ENCODE data around the gene TNFSF13B.
"Not testable (repeated sequence)": the region's sequence is repeated elsewhere in the genome, so short reads cannot be mapped to it uniquely, and the experiment has no call there.

Gene TNFSF13B

GRCh38 chr13:108276060-108276459 is 6.5 kb downstream of the TNFSF13B start:
- no peak overlapping the region for H3K27ac ChIP-seq
- H3K4me3 ChIP-seq, result no peak overlapping the region

GRCh38 chr13:108278466-108278865 is 8.9 kb downstream of the TNFSF13B start:
- H3K4me3 ChIP-seq, result no peak overlapping the region

DNA sequence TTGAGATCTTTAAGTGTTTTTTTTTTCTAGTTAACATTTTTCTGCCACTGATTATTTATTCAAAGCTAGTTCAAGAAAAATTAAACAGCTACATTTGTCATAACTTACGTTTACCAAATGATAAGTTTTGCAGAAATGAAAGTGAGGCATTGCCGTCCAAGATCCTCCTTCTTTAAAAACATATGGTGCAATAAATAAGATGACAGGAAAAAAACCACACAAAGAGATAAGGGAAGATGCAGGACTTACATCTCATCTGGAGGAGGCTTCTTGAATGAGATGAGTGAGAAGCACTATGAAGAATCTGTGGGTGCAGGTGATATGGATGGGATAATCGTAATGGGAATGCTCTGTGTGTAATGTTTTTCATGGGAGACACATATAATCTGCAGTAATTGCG is 12.4 kb downstream of the TNFSF13B start:
- no peak overlapping the region for H3K4me3 ChIP-seq
- H3K27ac ChIP-seq, result no peak overlapping the region

More at GRCh38 chr13:108278466-108278865, 8.9 kb downstream of the TNFSF13B start:
- no peak overlapping the region for H3K27ac ChIP-seq

DNA sequence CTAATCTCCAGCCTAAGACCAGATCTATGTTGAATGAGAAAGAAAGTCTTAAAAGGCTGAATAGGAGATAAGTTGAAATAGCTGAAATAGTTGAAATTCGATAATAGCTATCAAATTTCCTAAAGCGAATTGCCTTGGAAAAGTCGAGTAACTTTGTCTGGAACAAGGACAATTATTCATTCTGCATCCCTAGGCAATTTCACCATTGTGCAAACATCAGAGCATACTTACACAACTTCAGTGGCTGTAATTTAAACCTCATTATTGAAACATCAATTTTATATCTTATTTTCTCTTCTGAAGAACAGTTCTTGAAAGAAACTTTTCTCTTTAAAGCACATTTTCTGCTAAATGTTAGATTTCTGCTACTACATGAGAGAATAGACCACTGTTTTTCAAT is 13.6 kb downstream of the TNFSF13B start:
- H3K27ac ChIP-seq, result no peak overlapping the region
- H3K4me3 ChIP-seq, result no peak overlapping the region

DNA sequence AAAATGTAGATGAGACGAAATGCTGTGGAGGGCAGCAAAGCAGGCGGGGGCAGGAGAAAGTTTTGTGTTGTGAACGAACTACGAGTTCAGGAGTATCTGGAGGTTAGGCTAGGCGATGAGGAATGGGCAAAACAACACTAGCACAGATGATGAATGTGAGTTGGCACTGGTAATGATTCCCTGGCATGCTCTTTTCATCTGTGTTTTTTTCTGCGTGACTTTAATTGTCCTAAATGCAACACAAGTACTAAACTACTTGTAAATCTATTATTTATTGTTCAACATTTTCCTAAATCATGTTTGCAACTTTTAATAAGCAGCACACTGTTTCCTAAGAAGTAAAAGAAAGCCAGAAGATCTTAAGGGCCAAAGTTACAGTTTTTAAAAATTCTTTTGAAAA is 19.2 kb downstream of the TNFSF13B start:
- H3K4me3 ChIP-seq, result no peak overlapping the region
- H3K27ac ChIP-seq, result no peak overlapping the region

GRCh38 chr13:108289819-108290218 is 20.3 kb downstream of the TNFSF13B start:
- H3K27ac ChIP-seq, result no peak overlapping the region
- no peak overlapping the region for H3K4me3 ChIP-seq

DNA sequence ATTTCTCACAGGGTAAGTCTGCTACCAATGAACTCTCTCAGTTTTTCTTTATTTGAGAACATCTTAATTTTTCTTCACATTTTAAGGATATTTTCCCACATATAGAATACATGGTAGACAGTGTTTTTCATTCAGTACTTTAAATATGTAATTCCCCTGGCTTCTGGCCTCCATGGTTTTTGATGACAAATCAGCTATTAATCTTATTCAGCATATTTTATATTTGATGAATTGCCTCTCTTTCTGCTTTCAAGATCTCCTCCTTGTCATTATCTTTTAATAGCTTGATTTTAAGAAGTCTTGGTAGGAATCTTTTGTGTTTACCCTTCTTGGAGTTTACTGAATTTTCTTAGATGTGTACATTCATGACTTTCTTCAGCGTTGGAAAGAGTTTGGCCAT is 27.6 kb downstream of the TNFSF13B start:
- Histone ChIP-seq H3K4me3 (no peak overlapping the region), H3K27ac (no peak overlapping the region)

DNA sequence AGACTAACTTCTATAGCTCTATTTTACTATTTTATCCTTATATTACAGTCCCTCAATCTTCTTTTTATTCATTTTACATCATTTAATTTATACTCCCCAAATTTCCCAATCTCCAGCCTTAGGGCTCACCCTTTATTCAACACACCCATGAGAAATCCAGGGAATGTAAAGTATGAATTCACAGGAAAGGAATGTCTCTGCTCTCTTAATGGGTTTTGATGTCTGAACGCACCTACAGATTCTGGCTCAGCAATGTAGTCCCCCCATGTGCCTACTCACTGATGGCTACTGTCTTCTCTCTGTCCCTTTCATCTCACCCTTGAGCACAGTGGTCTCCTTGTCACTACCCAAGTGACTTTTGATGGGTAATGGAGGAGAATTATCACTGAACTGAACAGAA is 32.8 kb downstream of the TNFSF13B start:
- no peak overlapping the region for H3K27ac ChIP-seq

DNA sequence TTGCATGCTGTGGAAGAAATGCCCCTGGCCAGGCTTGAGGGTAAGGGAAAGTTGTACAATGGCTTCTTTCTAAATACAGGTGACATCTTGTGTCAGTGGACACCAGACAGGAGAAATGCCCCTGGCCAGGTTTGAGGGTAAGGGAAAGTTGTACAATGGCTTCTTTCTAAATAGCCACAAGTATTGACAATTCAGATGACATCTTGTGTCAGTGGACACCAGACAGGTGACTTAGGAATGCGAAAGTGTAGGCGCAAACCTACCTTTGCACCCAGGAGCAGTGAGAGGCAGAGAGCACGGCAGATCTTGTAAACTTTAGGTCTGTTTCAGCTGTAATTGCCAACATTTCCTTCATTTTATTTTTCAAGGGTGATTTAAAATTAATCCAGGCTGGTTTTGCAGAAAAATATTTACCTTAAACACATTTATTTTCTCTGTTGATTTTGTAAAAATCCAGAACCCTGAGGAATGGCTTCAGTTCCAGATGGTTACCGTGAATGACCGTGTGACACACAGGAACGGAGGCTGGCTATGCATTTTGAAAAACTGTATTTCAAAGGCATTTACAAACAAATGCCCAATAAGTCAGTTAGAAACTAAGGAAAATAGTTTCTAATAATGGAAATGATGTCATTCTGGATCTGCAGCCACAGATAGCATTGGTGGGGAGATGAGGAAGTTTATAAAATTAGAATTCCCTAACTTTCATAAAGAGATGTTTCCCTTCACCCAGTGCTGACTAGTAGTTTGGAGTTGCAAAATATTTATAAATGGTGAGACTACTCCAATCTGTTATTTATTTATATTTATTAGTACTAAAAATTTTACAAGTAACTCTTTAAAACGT is 34.9 kb downstream of the TNFSF13B start:
- no peak overlapping the region for H3K4me3 ChIP-seq

More for the DNA sequence above, 32.8 kb downstream of the TNFSF13B start:
- no peak overlapping the region for H3K4me3 ChIP-seq

GRCh38 chr13:108305655-108306054 is 36.1 kb downstream of the TNFSF13B start:
- H3K4me3 ChIP-seq, result no peak overlapping the region

More for the DNA sequence above, 34.9 kb downstream of the TNFSF13B start:
- no peak overlapping the region for H3K27ac ChIP-seq

DNA sequence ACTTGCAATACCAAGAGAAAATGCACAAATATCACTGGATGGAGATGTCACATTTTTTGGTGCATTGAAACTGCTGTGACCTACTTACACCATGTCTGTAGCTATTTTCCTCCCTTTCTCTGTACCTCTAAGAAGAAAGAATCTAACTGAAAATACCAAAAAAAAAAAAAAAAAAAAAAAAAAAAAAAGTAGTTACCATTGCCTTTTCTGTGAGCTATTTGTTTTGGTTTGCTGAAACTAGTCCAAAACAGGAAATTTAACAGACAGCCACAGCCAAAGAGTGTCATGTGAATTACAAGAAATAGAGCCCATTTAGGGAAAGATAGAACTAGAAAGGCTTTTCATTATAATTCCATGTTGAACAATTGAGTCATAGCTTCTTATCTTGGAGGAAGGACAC is 37.3 kb downstream of the TNFSF13B start:
- Histone ChIP-seq H3K4me3 (no peak overlapping the region), H3K27ac (no peak overlapping the region)

More at GRCh38 chr13:108305655-108306054, 36.1 kb downstream of the TNFSF13B start:
- H3K27ac ChIP-seq, result no peak overlapping the region

- H3K4me3 ChIP-seq, H3K27ac ChIP-seq: not testable (repeated sequence)
Measured at GRCh38 chr13:108311596-108311995, 42.1 kb downstream of the TNFSF13B start.

GRCh38 chr13:108313382-108313781 is 43.9 kb downstream of the TNFSF13B start:
- no peak overlapping the region for H3K4me3 ChIP-seq
- no peak overlapping the region for H3K27ac ChIP-seq

GRCh38 chr13:108315273-108315672 is 45.8 kb downstream of the TNFSF13B start:
- no peak overlapping the region for H3K27ac ChIP-seq

GRCh38 chr13:108315991-108316390 is 46.5 kb downstream of the TNFSF13B start:
- no peak overlapping the region for H3K27ac ChIP-seq

More at GRCh38 chr13:108315273-108315672, 45.8 kb downstream of the TNFSF13B start:
- no peak overlapping the region for H3K4me3 ChIP-seq

DNA sequence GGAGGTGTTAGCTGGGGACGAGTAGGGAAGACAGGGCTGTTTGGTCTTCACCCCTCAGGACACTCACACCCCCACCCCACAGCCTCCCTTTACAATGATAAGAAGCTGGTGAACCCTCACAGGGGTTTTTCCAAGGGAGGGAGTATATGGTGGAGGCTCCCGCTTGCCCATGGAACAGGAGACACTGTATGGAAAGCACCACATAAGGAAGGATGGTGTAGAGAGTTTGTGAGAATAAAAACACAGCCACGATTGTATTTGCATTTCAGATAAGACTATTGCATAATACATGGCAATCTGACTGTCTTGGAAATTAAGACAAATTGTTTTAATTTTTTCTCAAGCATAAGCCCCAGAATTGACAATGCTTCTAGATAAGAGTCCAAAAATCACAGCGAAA is 46.9 kb downstream of the TNFSF13B start:
- no peak overlapping the region for H3K4me3 ChIP-seq
- no peak overlapping the region for H3K27ac ChIP-seq

More at GRCh38 chr13:108315991-108316390, 46.5 kb downstream of the TNFSF13B start:
- H3K4me3 ChIP-seq, result no peak overlapping the region

DNA sequence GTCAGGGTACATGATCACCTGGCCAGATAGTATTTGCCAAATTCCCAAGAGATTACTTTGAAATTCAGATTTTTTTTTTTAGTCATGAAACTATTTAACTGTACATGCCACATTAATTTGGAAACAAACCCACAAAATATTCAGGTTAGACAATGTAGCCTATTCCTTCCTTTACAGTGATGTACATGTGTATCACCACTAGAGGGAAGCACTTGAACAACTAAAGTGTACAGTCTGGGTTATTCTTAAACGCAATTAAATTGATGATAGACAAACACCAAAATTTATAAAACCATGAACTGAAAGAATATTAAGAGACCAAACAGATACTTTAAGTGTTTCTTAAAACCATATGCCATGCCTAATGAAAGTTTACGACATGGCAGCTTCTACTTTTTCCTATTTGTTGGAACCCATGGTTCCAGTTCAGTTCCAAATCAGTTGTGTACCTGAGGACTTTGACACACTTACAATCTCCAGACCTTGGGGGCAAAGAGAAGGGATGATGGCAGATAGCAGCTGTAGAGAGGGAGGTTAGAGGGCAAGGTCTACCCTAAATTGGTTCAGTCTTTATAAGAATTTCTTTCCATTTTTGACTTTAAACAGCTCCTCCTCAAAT is 52.8 kb downstream of the TNFSF13B start:
- Histone ChIP-seq H3K4me3 (no peak overlapping the region), H3K27ac (no peak overlapping the region)

DNA sequence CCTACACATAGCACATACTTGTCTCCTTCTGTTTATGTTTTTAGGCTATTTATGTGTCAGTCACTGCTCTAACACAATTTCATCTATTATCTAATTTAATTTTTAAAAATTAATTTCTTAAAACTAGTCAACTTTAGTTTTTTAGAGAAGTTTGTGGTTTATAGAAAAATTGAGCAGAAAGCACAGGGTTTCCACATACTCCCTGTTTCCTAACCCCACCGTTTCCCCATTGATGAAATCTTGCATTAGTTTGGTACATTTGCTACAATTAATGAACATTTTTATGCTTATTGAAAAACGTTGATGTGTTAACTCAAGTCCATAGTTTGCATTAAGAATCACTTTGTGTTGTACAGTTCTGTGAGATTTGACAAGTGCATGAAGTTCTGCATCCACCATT is 53.5 kb downstream of the TNFSF13B start:
- H3K27ac ChIP-seq, result no peak overlapping the region
- no peak overlapping the region for H3K4me3 ChIP-seq

DNA sequence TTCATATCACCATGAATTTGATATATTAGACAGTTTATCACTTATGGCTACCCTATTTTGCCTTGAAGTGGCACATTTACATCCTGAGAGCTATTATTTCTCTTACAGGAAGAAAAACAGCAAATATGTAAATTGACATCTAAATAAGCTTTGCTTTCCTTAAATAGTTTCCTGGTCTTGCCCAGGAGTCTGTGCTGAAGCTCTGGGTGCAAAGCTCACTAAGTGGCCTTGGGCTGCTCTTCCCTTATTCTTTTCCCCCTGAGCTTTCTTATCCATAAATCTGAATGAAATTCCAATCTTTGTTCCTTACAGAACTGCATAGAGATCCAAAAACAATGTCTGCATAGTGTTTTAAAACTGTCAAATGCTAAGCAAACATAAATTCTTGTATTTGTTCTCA is 56.3 kb downstream of the TNFSF13B start:
- H3K27ac ChIP-seq, result no peak overlapping the region

DNA sequence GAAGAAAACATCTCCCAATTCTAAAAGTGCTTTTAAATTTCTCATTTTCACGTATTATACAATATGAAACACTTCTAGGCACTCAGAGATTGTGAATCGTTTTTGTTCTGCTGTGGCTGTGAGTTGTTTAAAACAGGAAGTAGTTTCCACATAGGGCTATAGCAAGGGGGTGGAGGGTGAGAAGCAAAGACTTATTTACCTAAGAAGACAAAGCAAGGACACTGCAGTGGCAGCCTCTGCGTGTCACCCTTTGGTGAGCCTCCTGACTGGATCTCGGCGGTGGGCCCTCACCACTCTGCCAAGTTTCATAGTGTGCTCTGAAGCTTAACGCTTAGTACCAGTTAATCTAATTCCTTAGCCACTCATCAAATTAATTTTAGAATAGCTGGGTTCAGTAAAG is 56.8 kb downstream of the TNFSF13B start:
- H3K27ac ChIP-seq, result no peak overlapping the region

More for the DNA sequence above, 56.3 kb downstream of the TNFSF13B start:
- H3K4me3 ChIP-seq, result no peak overlapping the region

DNA sequence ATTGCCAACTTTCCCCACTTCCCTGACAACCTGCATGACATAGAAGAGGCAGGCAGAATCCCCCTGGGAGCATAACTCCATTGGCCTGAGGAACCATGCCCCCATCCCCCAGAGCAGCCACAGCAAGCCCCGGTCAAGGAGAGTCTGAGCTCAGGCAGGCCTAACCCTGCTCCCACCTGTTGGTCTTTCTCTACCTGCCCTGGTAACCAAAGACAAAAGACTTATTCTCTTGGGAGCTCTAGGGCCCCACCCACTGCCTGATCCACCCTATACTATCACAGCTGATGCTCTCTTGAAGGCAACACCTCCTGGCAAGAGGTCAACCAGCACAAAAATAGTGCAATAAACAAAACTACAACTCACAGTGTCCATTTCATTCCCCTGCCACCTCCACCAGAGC is 59.3 kb downstream of the TNFSF13B start:
- Histone ChIP-seq H3K27ac (no peak overlapping the region), H3K4me3 (no peak overlapping the region)

More for the DNA sequence above, 56.8 kb downstream of the TNFSF13B start:
- no peak overlapping the region for H3K4me3 ChIP-seq
